ENCODE measurements around the gene DPH1.

Gene DPH1

GRCh38 chr17:2043785-2044184, 13.8 kb downstream of the DPH1 start:
- Histone ChIP-seq H3K36me3 (ENCODE audit: insufficient read depth, low read length) (peaks cover 6% of the 10 kb centered on the region; the same call in 1 of the 2 replicates), H3K9me3 (ENCODE audit: control insufficient read depth, insufficient read depth, low read length) (no peaks in the 10 kb centered on the region), H3K9ac (ENCODE audit: low read depth, low read length) (no peak overlapping the region), H3K4me1 (ENCODE audit: insufficient read depth, low read length) (peaks cover 3% of the 10 kb centered on the region; the same call in 1 of the 2 replicates)

- Histone ChIP-seq H3K36me3 (ENCODE audit: insufficient read depth, low read length) (peaks cover 6% of the 10 kb centered on the region; the same call in 1 of the 2 replicates), H3K4me1 (ENCODE audit: insufficient read depth, low read length) (peaks cover 3% of the 10 kb centered on the region; the same call in 1 of the 2 replicates), H3K9me3 (ENCODE audit: control insufficient read depth, insufficient read depth, low read length) (no peaks in the 10 kb centered on the region), H3K9ac (ENCODE audit: low read depth, low read length) (no peak overlapping the region)
Measured at GRCh38 chr17:2044263-2044894, 14.4 kb downstream of the DPH1 start.

GRCh38 chr17:2047590-2047989, 17.6 kb downstream of the DPH1 start:
- H3K4me1 ChIP-seq (ENCODE audit: insufficient read depth, low read length) = 0 out of 2 replicates have a peak, but pooled peaks cover 3% of the 10 kb centered on the region
- H3K9me3 ChIP-seq (ENCODE audit: control insufficient read depth, insufficient read depth, low read length) = no peaks in the 10 kb centered on the region
- no peak overlapping the region for H3K9ac ChIP-seq (ENCODE audit: low read depth, low read length)
- H3K36me3 ChIP-seq (ENCODE audit: insufficient read depth, low read length) = peaks cover 6% of the 10 kb centered on the region; the same call in 1 of the 2 replicates

GRCh38 chr17:2048805-2049204, 18.9 kb downstream of the DPH1 start:
- H3K4me1 ChIP-seq (ENCODE audit: insufficient read depth, low read length) = no peaks in the 10 kb centered on the region
- H3K9ac ChIP-seq (ENCODE audit: low read depth, low read length) = no peak overlapping the region
- H3K9me3 ChIP-seq (ENCODE audit: control insufficient read depth, insufficient read depth, low read length) = no peaks in the 10 kb centered on the region
- no peaks in the 10 kb centered on the region for H3K36me3 ChIP-seq (ENCODE audit: insufficient read depth, low read length)

- H3K9me3 ChIP-seq (ENCODE audit: control insufficient read depth, insufficient read depth, low read length) = no peaks in the 10 kb centered on the region
- no peaks in the 10 kb centered on the region for H3K36me3 ChIP-seq (ENCODE audit: insufficient read depth, low read length)
- peak overlapping the region; percentile 50; the same call in 1 of the 2 replicates for H3K9ac ChIP-seq (ENCODE audit: low read depth, low read length)
- H3K4me1 ChIP-seq (ENCODE audit: insufficient read depth, low read length) = no peaks in the 10 kb centered on the region
Measured at GRCh38 chr17:2049333-2050299, 19.7 kb downstream of the DPH1 start.

- Histone ChIP-seq H3K36me3 (ENCODE audit: insufficient read depth, low read length) (no peaks in the 10 kb centered on the region), H3K9me3 (ENCODE audit: control insufficient read depth, insufficient read depth, low read length) (no peaks in the 10 kb centered on the region), H3K9ac (ENCODE audit: low read depth, low read length) (peak overlapping the region; percentile 36; the same call in 1 of the 2 replicates), H3K4me1 (ENCODE audit: insufficient read depth, low read length) (no peaks in the 10 kb centered on the region)
Measured at GRCh38 chr17:2050300-2051060, 20.5 kb downstream of the DPH1 start.

GRCh38 chr17:2051061-2051932, 21.3 kb downstream of the DPH1 start:
- H3K9ac ChIP-seq (ENCODE audit: low read depth, low read length) = no peak overlapping the region; the same call in 1 of the 2 replicates
- no peaks in the 10 kb centered on the region for H3K9me3 ChIP-seq (ENCODE audit: control insufficient read depth, insufficient read depth, low read length)
- H3K4me1 ChIP-seq (ENCODE audit: insufficient read depth, low read length) = no peaks in the 10 kb centered on the region
- no peaks in the 10 kb centered on the region for H3K36me3 ChIP-seq (ENCODE audit: insufficient read depth, low read length)

- H3K9me3 ChIP-seq (ENCODE audit: control insufficient read depth, insufficient read depth, low read length) = no peaks in the 10 kb centered on the region
- no peaks in the 10 kb centered on the region for H3K4me1 ChIP-seq (ENCODE audit: insufficient read depth, low read length)
Measured at GRCh38 chr17:2051933-2052559, 22.1 kb downstream of the DPH1 start.

GRCh38 chr17:2053380-2054261, 23.7 kb downstream of the DPH1 start:
- Histone ChIP-seq H3K9me3 (ENCODE audit: control insufficient read depth, insufficient read depth, low read length) (no peaks in the 10 kb centered on the region), H3K4me1 (ENCODE audit: insufficient read depth, low read length) (no peaks in the 10 kb centered on the region), H3K9ac (ENCODE audit: low read depth, low read length) (peak overlapping the region; percentile 66; the same call in 1 of the 2 replicates), H3K36me3 (ENCODE audit: insufficient read depth, low read length) (no peaks in the 10 kb centered on the region)

More at GRCh38 chr17:2051933-2052559, 22.1 kb downstream of the DPH1 start:
- no peaks in the 10 kb centered on the region for H3K36me3 ChIP-seq (ENCODE audit: insufficient read depth, low read length)
- no peak overlapping the region; the same call in 1 of the 2 replicates for H3K9ac ChIP-seq (ENCODE audit: low read depth, low read length)

GRCh38 chr17:2054262-2054511, 24.2 kb downstream of the DPH1 start:
- Histone ChIP-seq H3K4me1 (ENCODE audit: insufficient read depth, low read length) (no peaks in the 10 kb centered on the region), H3K9ac (ENCODE audit: low read depth, low read length) (peak overlapping the region; percentile 66; the same call in 1 of the 2 replicates)

GRCh38 chr17:2054512-2055291, 24.7 kb downstream of the DPH1 start, which contains the start of gene HIC1:
HIC1 (plus strand) TSS chr17:2055103; CDS start chr17:2056691, 1,588 bp downstream.
- Histone ChIP-seq H3K4me1 (ENCODE audit: insufficient read depth, low read length) (no peaks in the 10 kb centered on the region), H3K9me3 (ENCODE audit: control insufficient read depth, insufficient read depth, low read length) (no peaks in the 10 kb centered on the region), H3K36me3 (ENCODE audit: insufficient read depth, low read length) (no peaks in the 10 kb centered on the region), H3K9ac (ENCODE audit: low read depth, low read length) (peak within 1 kb of the TSS; percentile 66; the same call in 1 of the 2 replicates)

More at GRCh38 chr17:2054262-2054511, 24.2 kb downstream of the DPH1 start:
- Histone ChIP-seq H3K36me3 (ENCODE audit: insufficient read depth, low read length) (no peaks in the 10 kb centered on the region), H3K9me3 (ENCODE audit: control insufficient read depth, insufficient read depth, low read length) (no peaks in the 10 kb centered on the region)
